Skin of body (tissue), 2 donors: ENCODE results near the gene COPS9. TPM values are rescaled to one million over a fixed set of nuclear protein-coding genes. Genes with fewer than 3 reads are reported as not detected.

Source experiments
- DNase-seq: peaks from one replicate; lab custom pipeline; 2025; lab: John Stamatoyannopoulos, UW
- total RNA-seq: library from RNA; depleted of rRNA; stranded (reverse); fragments of >200 nt; gene quantifications from one replicate; pipeline ENCODE4 v1.2.3, GENCODE V29; 2014

COPS9 gene
- total RNA-seq, 1 donor from 2014 or later, result 88.1 TPM

DNA sequence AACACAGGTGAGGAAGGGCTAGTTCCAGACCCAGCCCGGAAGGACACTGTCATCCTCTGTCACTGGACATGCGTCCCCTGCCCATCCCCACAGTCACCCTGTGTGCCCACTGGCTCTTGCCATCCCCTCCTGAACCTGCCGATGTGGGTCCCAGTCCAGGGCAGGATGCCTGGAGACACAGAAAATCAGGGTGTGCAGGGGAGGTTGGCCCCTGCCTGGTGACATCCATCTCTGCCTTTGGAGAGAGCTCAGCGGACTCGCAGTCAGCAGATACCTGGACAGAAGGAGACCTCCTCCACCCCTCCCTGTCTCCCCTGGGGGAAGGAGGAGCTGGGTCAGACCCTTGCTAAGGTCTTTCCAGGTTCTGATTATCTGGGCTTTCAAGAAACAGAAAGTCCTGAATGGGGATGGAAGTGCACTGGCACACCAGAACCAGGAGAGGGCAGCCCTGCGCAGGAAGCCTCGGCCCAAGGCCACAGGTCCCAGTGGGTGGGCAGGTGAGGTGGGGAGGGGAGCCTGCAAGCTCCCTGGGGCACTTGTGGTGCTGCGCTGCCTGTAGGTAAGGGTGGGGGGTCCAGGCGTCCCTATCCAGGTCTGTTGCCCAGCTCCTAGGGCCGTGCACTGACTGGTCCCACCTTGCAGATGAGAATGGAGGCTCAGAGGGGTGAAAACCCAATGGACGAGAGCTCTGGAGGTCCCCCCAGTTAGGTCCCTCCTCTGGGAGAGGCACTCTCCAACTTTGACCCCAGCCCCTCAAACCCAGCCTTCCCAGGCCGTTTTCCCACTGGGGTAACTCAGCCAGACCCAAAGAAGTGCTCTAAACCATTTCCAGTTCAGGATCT, 14.1 kb upstream of the COPS9 start:
- DNase-seq, result no peak

DNA sequence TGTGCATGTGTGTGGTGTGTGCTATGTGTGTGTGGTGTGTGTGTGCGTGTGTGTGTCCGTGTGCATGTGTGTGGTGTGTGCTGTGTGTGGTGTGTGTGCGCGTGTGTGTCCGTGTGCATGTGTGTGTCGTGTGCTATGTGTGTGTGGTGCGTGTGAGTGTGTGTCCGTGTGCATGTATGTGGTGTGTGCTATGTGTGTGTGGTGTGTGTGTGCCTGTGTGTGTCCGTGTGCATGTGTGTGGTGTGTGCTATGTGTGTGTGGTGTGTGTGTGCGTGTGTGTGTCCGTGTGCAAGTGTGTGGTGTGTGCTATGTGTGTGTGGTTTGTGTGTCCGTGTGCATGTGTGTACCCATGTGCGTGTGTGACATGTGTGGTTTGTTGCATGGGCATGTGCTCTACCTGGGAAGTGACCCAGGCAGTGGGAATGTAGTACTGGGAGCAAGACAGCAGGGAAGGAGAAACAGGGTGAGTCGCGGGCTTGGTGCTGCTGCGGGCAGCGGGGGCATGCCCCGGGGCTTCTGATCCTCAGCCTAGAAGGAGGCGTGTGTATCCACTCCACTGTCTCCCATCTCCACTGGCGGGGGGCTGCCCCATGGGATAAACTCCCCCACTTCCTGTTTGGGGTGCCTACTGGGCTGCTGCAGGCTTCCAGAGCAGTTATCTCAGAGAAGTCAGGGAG, 11.9 kb upstream of the COPS9 start:
- no peak for DNase-seq

DNA sequence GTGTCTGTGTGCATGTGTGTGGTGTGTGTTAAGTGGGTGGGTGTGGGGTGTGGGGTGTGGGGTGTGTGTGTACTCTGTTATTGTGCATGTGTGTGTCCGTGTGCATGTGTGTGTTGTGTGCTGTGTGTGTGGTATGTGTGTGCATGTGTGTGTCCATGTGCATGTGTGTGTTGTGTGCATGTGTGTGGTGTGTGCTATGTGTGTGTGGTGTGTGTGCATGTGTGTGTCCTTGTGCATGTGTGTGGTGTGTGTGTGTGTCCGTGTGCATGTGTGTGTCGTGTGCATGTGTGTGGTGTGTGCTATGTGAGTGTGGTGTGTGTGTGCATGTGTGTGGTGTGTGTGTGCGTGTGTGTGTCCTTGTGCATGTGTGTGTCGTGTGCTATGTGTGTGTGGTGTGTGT, 11.3 kb upstream of the COPS9 start:
- no peak for DNase-seq

DNA sequence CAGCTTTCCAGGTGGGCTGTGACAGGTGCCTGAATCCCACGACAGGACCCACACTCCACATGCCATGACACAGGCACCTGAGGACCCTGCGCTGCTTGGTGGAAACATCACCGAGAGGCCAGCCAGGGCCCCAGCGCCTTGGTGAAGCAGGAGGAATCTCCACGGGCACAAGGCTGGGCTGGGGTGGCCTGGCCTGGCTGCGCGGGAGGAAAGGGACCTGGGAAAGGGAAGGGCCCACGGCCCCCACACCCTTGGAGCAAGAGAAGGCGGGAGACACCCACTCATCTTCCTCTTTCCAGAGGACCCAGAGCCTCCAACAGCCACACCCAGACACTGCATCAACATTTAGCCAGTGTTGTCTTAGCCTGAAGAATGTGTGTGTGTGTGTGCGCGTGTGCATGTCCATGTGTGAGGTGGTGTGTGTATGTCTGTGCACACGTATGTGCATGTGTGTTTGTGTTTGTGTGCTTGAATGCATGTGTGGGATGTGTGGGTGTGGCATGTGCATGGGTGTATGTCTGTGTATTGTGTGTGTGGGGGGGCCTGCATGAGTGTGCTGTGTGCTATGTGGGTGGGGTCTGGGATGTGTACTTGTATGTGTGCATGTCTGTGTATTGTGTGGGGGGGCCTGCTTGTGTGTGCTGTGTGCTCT, 10.6 kb upstream of the COPS9 start:
- no peak for DNase-seq

DNA sequence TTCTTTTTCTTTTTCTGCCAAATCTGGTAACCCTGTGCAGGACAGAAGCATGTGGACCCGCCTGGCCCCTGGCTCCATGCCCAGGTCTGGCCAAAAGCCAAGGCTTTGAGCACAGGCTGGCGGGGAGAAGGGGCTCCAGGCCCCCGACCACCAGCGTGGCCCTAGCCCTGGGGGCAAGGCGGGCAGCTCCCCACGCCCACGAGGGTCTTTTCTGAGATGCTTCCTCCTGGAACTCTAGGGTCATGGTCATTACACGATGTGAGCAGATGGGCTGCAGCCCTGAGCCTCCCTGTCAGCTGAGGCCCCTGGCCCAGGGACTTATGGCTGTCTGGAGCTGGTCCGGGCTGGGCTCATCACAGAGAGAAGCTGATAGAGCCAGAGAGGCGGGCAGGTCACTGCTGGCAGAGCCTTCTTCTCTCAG, 10.0 kb upstream of the COPS9 start:
- no peak for DNase-seq

DNA sequence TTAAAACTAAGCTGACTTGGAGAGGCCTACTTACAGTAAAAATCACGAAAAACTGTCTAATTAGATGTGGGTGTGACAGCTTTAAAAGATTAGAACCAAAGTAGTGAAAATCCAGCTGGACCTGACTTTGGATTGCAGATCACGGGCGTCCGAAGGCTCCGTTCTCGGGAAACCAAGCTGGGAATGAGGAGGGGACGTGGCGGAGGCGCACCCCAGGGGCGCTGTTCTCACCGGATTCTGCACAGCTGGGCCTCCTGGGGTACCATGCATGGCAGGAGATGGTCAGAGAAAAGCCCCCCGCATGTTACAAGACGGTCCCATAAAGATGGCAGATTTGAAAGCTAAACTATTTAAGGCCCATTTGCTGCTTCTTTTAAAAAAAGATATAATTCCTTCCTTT, 9.4 kb upstream of the COPS9 start:
- no peak for DNase-seq

DNA sequence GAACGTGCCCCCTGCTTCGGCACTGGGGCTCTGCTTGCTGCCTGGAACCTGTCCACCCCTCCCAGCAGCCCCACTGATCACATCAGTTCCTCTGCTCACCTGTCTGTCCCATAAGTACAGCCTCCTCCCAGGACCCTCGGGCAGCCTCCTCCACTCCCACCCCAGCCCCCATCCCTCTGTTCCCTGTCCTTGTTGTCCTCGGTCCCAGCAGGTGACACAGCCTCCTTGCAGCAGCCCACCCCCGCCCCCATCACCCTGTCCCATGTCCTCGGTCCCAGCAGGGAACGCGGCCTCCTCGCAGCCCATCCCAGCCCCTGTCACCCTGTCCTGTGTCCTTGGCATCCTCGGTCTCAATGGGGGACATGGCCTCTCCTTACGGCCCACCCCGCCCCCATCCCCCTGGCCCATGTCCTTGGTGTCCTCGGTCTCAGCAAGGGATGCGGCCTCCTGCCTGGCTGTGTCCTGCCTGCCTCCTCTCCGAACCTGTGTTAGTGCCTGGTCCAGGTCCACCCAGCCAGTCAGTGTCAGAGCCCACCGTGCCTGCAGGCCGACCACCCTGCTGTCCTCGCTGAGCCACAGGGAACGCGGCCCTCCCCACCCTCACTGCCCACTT, 8.7 kb upstream of the COPS9 start:
- no peak for DNase-seq

DNA sequence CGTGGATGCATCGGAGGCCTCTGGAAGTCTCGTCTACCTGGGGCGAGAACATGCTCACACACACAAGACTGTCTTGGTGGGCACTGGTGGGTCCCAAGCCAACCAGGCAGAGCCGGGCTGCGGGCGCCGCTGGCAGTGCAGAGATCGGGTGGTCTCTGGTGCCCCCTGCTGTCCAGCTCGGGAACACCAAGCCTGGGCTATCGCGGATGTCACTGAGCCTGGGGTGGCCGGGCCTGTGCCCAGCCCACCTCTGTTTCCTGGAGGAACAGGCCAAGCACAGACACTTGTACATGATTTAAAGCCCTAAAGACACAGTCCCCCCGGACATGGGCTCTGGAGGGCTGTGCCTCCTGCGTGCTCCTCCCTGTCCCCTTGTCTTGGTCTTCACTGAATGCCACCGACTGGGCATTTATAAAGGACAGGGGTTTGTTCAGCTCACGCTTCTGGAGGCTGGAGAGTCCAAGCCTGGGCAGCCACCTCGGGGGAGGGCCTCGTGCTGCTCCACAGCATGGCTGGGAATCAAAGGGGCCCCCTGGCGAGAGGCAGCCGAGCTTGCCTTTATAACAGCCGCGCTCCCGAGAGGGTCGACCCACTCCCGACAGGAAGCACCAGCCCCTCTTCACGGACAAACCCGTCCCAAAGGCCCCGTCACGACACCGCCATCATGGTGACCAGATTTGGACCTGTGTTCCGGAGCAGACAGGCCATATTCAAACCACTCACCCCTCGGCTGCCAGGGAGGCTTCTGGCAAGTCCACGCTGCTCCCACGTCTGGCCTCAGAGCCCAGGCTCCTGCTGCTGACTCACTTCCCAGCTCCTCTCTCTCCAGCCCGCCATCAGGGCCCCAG, 7.9 kb upstream of the COPS9 start:
- peak; percentile 29 for DNase-seq

DNA sequence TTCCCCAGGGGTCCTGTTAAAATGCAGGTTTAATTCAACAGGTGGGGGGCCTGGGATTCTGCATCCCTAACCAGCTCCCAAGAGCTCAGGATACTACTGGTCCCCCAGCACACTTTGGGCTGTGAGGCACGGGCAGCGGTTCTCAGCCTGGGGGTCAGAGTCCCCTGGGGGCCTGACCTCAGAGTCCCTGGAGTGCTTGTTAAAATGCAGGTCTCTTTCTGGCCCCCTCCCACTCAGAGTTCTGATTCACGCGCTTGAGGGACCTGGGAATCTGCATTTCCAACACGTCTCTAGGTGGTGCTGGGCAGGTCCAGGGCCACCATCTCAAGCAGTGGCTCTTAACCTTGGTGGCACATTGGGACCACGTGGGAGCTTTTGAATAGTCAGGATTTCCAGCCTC, 7.2 kb upstream of the COPS9 start:
- DNase-seq, result no peak

DNA sequence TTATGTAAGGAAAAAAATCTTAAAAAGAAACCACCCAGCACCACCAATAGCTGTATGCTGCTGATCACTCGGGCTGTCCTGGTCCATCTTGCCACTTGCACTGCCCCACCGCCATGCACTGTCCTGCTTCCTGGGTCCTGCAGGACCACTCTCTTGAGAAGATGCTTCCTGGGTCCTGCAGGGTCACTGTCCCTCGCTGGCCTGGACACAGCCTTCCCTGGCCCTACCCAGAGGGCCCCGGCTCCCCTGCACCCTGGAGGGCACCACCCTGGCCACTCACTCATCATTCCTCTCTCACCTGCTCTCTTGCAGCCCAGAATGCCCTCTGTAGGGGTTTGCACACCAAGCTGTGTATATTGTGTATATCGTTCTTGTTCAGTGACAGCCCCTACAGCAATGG, 6.8 kb upstream of the COPS9 start:
- no peak for DNase-seq

DNA sequence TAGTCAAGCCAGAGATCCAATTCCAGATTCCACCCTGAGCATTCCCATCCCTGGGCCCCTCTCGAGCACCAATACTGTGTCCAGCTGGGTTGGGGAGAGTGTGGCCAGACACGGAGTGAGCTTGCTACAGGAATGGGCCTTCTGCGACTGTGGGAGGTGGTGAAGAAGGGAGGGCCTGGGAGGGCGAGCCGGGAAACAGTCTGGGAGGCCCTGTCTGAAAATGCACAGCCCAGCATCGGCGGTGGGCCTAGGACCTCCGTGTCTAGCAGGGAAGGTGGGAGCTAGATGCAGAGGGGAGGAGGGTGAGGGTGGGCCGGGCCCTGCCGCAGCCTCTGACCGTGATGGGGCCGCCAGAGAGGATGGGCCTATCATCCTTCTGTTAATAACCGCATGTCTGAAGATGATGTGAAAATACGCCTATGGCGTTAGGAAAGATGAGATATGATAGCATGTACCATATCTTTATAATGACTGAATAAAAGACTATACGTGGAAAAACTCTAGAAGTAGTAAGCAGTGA, 6.2 kb upstream of the COPS9 start:
- DNase-seq, result no peak

DNA sequence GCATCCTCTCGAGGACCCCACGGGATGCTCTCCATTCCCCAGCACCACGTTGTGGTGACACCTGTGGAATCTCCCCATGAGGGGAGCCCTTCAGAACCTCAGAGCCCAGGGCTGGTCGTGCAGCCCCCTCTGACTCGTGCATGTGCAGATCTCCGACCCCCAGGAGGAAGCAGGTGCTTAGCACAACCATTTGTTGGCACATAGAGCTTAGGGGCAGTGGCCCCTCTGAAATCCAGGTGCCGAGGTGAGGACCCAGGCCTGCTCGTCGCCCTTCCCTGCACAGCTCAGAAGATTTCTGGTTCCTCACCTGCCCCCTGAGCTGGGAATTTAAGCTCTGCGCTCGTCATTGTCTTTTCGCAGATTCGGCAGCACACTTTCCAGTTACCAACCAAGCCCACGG, 5.6 kb upstream of the COPS9 start:
- no peak for DNase-seq

DNA sequence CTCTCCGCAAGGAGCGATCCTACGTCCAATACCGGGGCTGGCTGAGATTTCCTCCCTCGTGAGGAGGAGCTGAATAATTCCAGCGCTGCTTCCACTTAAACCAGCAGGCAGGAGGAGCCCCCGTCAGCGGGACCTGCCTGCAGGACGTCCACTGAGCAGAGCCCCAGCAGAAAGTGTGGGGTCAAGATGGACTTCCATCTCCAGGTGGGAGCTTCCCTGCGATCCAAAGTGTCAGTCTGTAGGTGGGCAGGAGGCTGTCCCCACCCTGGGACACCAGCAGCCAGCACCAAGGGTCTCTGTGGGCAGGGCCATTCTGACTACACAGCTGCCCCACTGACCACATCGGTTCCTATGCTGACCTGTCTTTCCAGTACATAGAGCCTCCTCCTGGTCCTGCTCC, 4.8 kb upstream of the COPS9 start:
- DNase-seq, result no peak

DNA sequence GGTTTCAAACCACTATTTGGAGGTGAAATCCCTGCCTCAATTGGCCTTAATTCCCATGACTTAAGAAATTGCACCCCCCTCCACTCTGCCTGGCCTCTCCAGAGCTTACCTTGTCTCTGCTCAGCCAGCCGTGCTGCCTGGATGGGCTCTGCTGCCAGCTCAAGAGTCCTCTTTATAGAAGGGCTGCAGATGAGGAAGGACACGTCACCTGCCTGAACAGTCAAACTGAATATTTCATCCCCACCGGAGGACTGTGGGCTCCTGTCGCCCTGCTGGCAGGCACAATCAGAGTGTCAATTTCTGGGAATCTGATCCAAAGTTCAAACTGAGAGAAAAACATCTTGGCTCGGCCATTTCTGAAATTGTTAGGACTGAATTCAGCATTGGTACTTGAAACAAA, 4.4 kb upstream of the COPS9 start, which contains the start of gene OTOS:
Gene OTOS (minus strand): TSS at position 148 of the 400 bp plus-strand sequence. CDS start 332 bp downstream, outside the sequence.
- no peak for DNase-seq

DNA sequence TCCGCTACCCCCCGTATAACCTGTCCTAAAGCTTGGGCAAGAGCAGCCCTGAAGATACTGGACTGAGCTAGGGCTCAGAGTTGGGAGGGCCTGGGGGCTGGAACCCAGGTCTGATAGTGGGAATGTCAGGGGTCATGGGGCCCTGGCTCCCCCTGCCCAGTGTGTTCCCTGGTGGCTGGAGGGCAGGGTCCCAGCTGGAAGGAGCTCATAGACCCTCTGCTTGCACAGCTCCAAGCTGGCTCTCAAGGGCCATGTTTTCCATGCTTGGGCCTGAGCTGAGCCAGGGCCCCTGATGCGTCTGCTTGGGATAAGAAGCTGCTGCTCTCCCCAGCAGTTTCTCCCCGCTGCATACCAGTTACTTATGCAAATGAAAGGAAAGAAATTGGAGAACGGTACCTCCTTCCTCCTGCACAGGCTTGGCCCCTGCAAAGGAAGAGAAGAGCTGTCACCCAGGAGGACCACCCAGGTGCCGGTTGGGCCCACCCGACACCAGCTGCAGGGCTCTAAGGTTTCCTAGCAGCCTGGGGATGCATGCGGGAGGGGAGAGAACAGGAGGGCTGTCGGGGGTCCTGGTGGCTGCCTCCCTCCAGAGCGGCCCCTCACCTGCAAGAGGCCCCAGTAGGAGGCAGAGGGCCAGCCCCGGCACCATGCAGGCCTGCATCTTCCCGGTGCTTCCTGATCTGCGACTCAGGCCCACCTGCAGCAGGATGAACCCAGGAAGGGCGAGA, 3.7 kb upstream of the COPS9 start:
- no peak for DNase-seq

DNA sequence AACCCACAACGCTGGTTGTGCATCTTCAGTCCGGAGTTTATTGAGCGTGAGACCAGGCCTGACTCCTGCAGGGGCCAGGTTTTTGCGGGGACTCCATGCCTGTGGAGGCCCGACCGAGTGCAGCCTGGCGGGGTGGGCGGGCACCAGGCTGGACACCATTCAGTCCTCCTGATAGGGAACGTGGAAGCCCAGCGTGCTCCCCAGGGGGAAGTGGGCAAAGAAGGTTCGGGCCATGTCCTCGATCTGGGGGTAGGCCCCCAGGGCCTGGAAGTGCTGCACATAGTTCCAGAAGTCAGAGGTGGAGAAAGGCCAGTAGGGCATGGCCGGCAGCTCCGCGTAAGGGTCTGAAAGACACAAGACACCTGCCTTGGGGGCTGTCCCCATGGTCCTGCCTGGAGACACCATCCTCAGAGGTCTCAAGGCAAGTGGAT, 2.9 kb upstream of the COPS9 start:
- DNase-seq, result no peak

DNA sequence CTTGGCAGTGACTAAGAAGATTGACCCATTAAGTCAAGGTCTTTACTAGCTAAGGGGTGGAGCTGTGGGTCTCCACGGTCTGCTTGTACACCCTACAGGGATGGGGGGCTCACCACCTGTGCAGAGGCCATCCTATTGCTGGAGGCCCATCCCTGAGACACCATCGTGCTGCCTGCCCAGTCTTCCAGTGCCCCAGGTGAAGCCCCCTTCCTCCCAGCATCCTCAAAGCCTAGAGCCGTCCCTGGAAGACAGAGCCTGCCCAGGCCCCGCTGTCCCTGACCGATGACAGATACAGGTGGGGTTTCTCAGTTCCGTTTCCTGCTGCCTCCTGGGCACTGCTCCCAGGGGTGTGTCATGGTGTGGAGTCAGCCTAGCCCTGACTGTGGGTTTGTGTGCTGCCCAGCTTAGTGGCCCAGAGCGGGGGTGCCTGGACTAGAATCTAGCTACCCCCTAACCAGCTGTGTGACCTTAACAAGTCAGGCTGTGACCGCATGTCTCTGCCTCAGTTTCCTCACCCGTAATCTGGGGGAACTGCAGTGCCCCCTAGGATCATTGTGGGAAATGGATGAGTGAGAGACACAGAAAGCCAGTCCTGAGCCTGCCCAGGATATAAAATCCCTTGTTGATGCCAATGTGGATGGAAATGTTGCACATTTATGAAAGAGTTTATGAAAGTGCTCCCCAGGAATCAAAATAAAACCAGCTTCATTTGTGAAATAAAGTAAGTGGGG, 2.3 kb upstream of the COPS9 start:
- DNase-seq, result no peak

DNA sequence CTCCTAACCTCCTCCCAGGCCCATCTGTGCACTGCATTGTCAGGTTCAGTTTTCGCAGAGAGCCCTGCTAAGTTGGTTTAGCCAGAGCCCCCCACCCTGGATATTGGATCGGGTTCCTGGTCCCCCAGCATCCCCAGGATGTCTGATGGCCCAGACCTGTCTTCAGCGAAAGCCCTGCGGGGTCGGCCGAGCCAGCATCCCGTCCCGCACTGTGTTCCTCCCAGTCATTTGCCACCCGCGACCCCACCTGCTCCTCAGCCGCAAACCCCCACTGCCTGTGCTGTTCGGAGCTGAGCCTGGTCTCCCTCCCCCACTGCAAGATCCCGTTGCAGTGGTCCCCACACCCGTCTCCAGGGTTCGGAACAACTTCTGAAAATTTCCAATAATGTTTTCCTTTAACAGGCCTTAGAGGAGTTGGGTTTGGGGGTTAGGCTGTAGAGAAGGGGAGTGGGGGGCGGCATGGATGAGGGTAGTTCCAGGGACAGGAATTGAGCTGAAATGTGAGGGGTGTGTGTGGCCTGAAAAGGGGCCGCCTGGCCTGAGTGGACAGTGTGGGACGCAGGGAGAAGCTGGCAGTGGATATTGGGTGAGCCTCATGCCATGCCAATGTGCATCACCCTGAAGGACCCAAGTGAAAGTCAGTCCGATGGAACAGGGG, 1.6 kb upstream of the COPS9 start:
- DNase-seq, result no peak
